Muscle layer of colon (tissue), 2 donors: ENCODE results near the gene GIMAP5.

Experiments
- H3K27ac ChIP-seq: one replicate; pipeline ENCODE4 v1.7.0; 2013; ENCODE audit warnings: low read depth, mild to moderate bottlenecking, low read length, moderate library complexity
- H3K27me3 ChIP-seq, 2 donors: one replicate each; pipeline ENCODE4 v1.7.0; 2013; ENCODE audit warnings: low read length in 2 of 2, mild to moderate bottlenecking in 2 of 2; ENCODE audit not compliant: insufficient read depth in 2 of 2, control insufficient read depth in 1 of 2
- H3K36me3 ChIP-seq: one replicate; pipeline ENCODE4 v1.7.0; 2013; ENCODE audit warnings: mild to moderate bottlenecking, low read length; ENCODE audit not compliant: insufficient read depth
- H3K4me1 ChIP-seq: one replicate; pipeline ENCODE4 v1.7.0; 2013; ENCODE audit warnings: mild to moderate bottlenecking, low read length; ENCODE audit not compliant: insufficient read depth
- H3K4me3 ChIP-seq, 2 donors: one replicate each; pipeline ENCODE4 v1.7.0; 2013; ENCODE audit warnings: low read length in 2 of 2, low read depth in 1 of 2, mild to moderate bottlenecking in 1 of 2, moderate library complexity in 1 of 2
- H3K9ac ChIP-seq: one replicate; pipeline ENCODE4 v1.7.0; 2013; ENCODE audit warnings: low read length
- H3K9me3 ChIP-seq: one replicate; pipeline ENCODE4 v1.7.0; 2013; ENCODE audit warnings: mild to moderate bottlenecking, low read length
- donor health status: abdominal sarcoma.
- donor health status: Adenocarcinoma of cecum.

Gene GIMAP5

GRCh38 chr7:150721970-150722373 is 15.2 kb upstream of the GIMAP5 start:
- Histone ChIP-seq H3K9me3 (no peaks in the 10 kb centered on the region), H3K36me3 (no peaks in the 10 kb centered on the region), H3K4me1 (no peaks in the 10 kb centered on the region), H3K27me3 (no peaks in the 10 kb centered on the region), H3K27ac (no peak overlapping the region), H3K9ac (no peak overlapping the region), H3K4me3 (no peak overlapping the region)

- no peaks in the 10 kb centered on the region for H3K4me1 ChIP-seq
- H3K9ac ChIP-seq: no peak overlapping the region
- no peaks in the 10 kb centered on the region for H3K9me3 ChIP-seq
- H3K4me3 ChIP-seq: no peak overlapping the region
- no peak overlapping the region for H3K27ac ChIP-seq
- H3K27me3 ChIP-seq: no peaks in the 10 kb centered on the region
- no peaks in the 10 kb centered on the region for H3K36me3 ChIP-seq
Measured at GRCh38 chr7:150722431-150722931, 14.7 kb upstream of the GIMAP5 start.

- Histone ChIP-seq H3K27ac (no peak overlapping the region), H3K4me1 (no peaks in the 10 kb centered on the region), H3K36me3 (no peaks in the 10 kb centered on the region), H3K4me3 (no peak overlapping the region), H3K9ac (no peak overlapping the region), H3K27me3 (no peaks in the 10 kb centered on the region), H3K9me3 (no peaks in the 10 kb centered on the region)
Measured at GRCh38 chr7:150723467-150723866, 13.8 kb upstream of the GIMAP5 start.

GRCh38 chr7:150727381-150727780 is 9.8 kb upstream of the GIMAP5 start:
- Histone ChIP-seq H3K4me1 (no peaks in the 10 kb centered on the region), H3K4me3 (no peak overlapping the region), H3K27me3 (no peaks in the 10 kb centered on the region), H3K9ac (no peak overlapping the region), H3K36me3 (no peaks in the 10 kb centered on the region), H3K9me3 (no peaks in the 10 kb centered on the region), H3K27ac (no peak overlapping the region)

GRCh38 chr7:150728011-150728410 is 9.2 kb upstream of the GIMAP5 start:
- H3K9ac ChIP-seq: no peak overlapping the region
- H3K4me3 ChIP-seq: no peak overlapping the region
- no peaks in the 10 kb centered on the region for H3K36me3 ChIP-seq
- no peaks in the 10 kb centered on the region for H3K27me3 ChIP-seq
- H3K9me3 ChIP-seq: no peaks in the 10 kb centered on the region
- no peaks in the 10 kb centered on the region for H3K4me1 ChIP-seq
- no peak overlapping the region for H3K27ac ChIP-seq

- Histone ChIP-seq H3K27ac (no peak overlapping the region), H3K9me3 (no peaks in the 10 kb centered on the region), H3K4me3 (no peak overlapping the region), H3K9ac (no peak overlapping the region), H3K4me1 (no peaks in the 10 kb centered on the region), H3K27me3 (no peaks in the 10 kb centered on the region), H3K36me3 (no peaks in the 10 kb centered on the region)
Measured at GRCh38 chr7:150728609-150729008, 8.6 kb upstream of the GIMAP5 start.

GRCh38 chr7:150731916-150732315 is 5.3 kb upstream of the GIMAP5 start:
- H3K4me3 ChIP-seq: no peak overlapping the region
- H3K27me3 ChIP-seq: no peaks in the 10 kb centered on the region
- H3K36me3 ChIP-seq: no peaks in the 10 kb centered on the region
- H3K27ac ChIP-seq: no peak overlapping the region
- H3K9ac ChIP-seq: no peak overlapping the region
- no peaks in the 10 kb centered on the region for H3K9me3 ChIP-seq
- no peaks in the 10 kb centered on the region for H3K4me1 ChIP-seq

- H3K27ac ChIP-seq: no peak overlapping the region
- no peaks in the 10 kb centered on the region for H3K9me3 ChIP-seq
- H3K9ac ChIP-seq: no peak overlapping the region
- H3K4me1 ChIP-seq: no peaks in the 10 kb centered on the region
- no peaks in the 10 kb centered on the region for H3K27me3 ChIP-seq
- no peak overlapping the region for H3K4me3 ChIP-seq
- H3K36me3 ChIP-seq: no peaks in the 10 kb centered on the region
Measured at GRCh38 chr7:150732786-150733481, 4.3 kb upstream of the GIMAP5 start.

- Histone ChIP-seq H3K27ac (no peak overlapping the region), H3K4me3 (no peak overlapping the region), H3K36me3 (no peaks in the 10 kb centered on the region), H3K9ac (no peak overlapping the region), H3K4me1 (no peaks in the 10 kb centered on the region), H3K27me3 (no peaks in the 10 kb centered on the region), H3K9me3 (no peaks in the 10 kb centered on the region)
Measured at GRCh38 chr7:150733482-150734095, 3.6 kb upstream of the GIMAP5 start.

GRCh38 chr7:150734254-150734653 is 3.0 kb upstream of the GIMAP5 start:
- H3K27ac ChIP-seq: no peak overlapping the region
- H3K27me3 ChIP-seq: no peaks in the 10 kb centered on the region
- H3K4me1 ChIP-seq: no peaks in the 10 kb centered on the region
- no peak overlapping the region for H3K4me3 ChIP-seq
- H3K9me3 ChIP-seq: no peaks in the 10 kb centered on the region
- H3K9ac ChIP-seq: no peak overlapping the region
- H3K36me3 ChIP-seq: no peaks in the 10 kb centered on the region

GRCh38 chr7:150735596-150736358 is 1.4 kb upstream of the GIMAP5 start:
- H3K27me3 ChIP-seq: no peaks in the 10 kb centered on the region
- H3K9me3 ChIP-seq: no peaks in the 10 kb centered on the region
- no peak overlapping the region for H3K4me3 ChIP-seq
- H3K9ac ChIP-seq: no peak overlapping the region
- no peak overlapping the region for H3K27ac ChIP-seq
- no peaks in the 10 kb centered on the region for H3K4me1 ChIP-seq
- no peaks in the 10 kb centered on the region for H3K36me3 ChIP-seq
